Measurements from ENCODE around the gene TMEM207. TPM values are rescaled to one million over a fixed set of nuclear protein-coding genes. Genes with fewer than 3 reads are reported as not detected.

Gene TMEM207
- total and polyA plus RNA-seq, 2 of the 8 experiments (the other 6 are each of a cell fraction or from before 2014, with no cell fraction given): not detected

GRCh38 chr3:190495796-190496195 is 46.1 kb upstream of the TMEM207 start:
- Histone ChIP-seq H3K4me3 (ENCODE audit: extremely low read depth in 1 of 4, insufficient read depth in 2 of 4, low read depth in 3 of 4, low read length in 4 of 4) (no peak overlapping the region), H2BK20ac (ENCODE audit: low read length) (no peak overlapping the region), H4K5ac (ENCODE audit: insufficient read length, low read depth, low read length) (no peak overlapping the region), H3K79me1 (ENCODE audit: low read depth, low read length) (no peaks in the 10 kb centered on the region), H3K27ac (ENCODE audit: low read depth, low read length) (no peak overlapping the region), H2BK5ac (ENCODE audit: low read depth, low read length) (no peak overlapping the region), H2BK120ac (replicated peaks; ENCODE audit: low read depth, low read length) (no peak overlapping the region), H3K14ac (ENCODE audit: insufficient read length) (no peak overlapping the region), H3K18ac (ENCODE audit: extremely low read depth, low read length) (no peak overlapping the region), H3K4me1 (replicated peaks in 1 of 4; ENCODE audit: control insufficient read depth in 3 of 4, insufficient read depth in 4 of 4, low read length in 3 of 4) (no peaks in the 10 kb centered on the region), H3K4ac (replicated peaks; ENCODE audit: insufficient read length, low read depth, low read length) (no peak overlapping the region), H3K23me2 (ENCODE audit: low read depth, low read length) (no peaks in the 10 kb centered on the region; the same call in 1 of the 2 replicates), H3K9me3 (ENCODE audit: insufficient read depth in 2 of 2, low read depth in 1 of 2, low read length in 1 of 2) (no peaks in the 10 kb centered on the region), H4K91ac (replicated peaks; ENCODE audit: insufficient read length, low read length) (no peak overlapping the region), H4K8ac (ENCODE audit: extremely low read depth, insufficient read depth, low read length) (no peak overlapping the region), H2AK5ac (ENCODE audit: low read depth, low read length) (no peak overlapping the region), H2BK15ac (ENCODE audit: low read length) (no peak overlapping the region), H3K36me3 (ENCODE audit: control insufficient read depth in 2 of 4, insufficient read depth in 4 of 4, low read length in 3 of 4) (no peaks in the 10 kb centered on the region), H3K27me3 (replicated peaks in 1 of 4; ENCODE audit: control insufficient read depth in 3 of 4, extremely low read depth in 1 of 4, insufficient read depth in 3 of 4, low read length in 3 of 4) (no peaks in the 10 kb centered on the region), H3K79me2 (ENCODE audit: control insufficient read depth in 1 of 2, insufficient read depth in 2 of 2, low read length in 2 of 2) (no peaks in the 10 kb centered on the region), H4K20me1 (replicated peaks in 1 of 2; ENCODE audit: control insufficient read depth in 1 of 2, insufficient read depth in 2 of 2, low read length in 2 of 2) (no peaks in the 10 kb centered on the region), H3K4me2 (ENCODE audit: insufficient read depth in 1 of 2, low read depth in 2 of 2, low read length in 2 of 2) (no peak overlapping the region), H3K23ac (ENCODE audit: insufficient read length) (no peak overlapping the region), H2BK12ac (ENCODE audit: low read depth, low read length) (no peak overlapping the region), H3K9ac (replicated peaks in 1 of 4; ENCODE audit: extremely low read depth in 1 of 4, low read depth in 3 of 4, low read length in 3 of 4) (no peak overlapping the region), H2AFZ (ENCODE audit: low read length) (no peak overlapping the region), H3K56ac (replicated peaks; ENCODE audit: insufficient read length, low read depth, low read length) (no peak overlapping the region)
- DNase-seq (ENCODE audit: low read depth in 1 of 2, low spot score in 2 of 2) (no peak), FAIRE-seq (no peak)
- POLR2A ChIA-PET (ENCODE audit: partially characterized antibody): no interaction called here
- 85% methylated on average over 5 of the region's 5 CpGs; no CpG with 5 or more reads in 1 of the 2 experiments for WGBS, 2 experiments (ENCODE audit: extremely low coverage in 1 of 2, insufficient coverage in 1 of 2, insufficient read length in 1 of 2, insufficient replicate concordance in 2 of 2, low coverage in 1 of 2, low lambda C conversion rate in 2 of 2, missing lambda C conversion rate in 1 of 2)
- CTCF ChIA-PET (ENCODE audit: partially characterized antibody): interaction anchor here (1.2 kb wide), 1 partner anchor 19 kb away, joined by 3 read pairs; no protein-coding TSS in a partner anchor
- TF ChIP-seq SP2 (IDR thresholded peaks at IDR 0.05; ENCODE audit: low read length): no peak
- no peak for TF ChIP-seq SP1 (IDR thresholded peaks at IDR 0.05; ENCODE audit: low read depth, low read length)
- no peak for TF ChIP-seq SRF (IDR thresholded peaks at IDR 0.05; ENCODE audit: low read depth, low read length)
- no peak for TF ChIP-seq TAF7 (optimal IDR thresholded peaks at IDR 0.05; ENCODE audit: borderline replicate concordance, low read depth, low read length)
- no peak for TF ChIP-seq RFX5 (IDR thresholded peaks at IDR 0.05; ENCODE audit: borderline replicate concordance, low read depth, low read length)
- TF ChIP-seq SIRT6 (IDR thresholded peaks at IDR 0.05; ENCODE audit: low read length): no peak
- no peak for TF ChIP-seq TBP (IDR thresholded peaks at IDR 0.05; ENCODE audit: low read depth, low read length)
- TF ChIP-seq RBBP5 (IDR thresholded peaks at IDR 0.05; ENCODE audit: borderline replicate concordance, low read depth, low read length): no peak
- no peak for TF ChIP-seq POLR2A (IDR thresholded peaks at IDR 0.05; ENCODE audit: control extremely low read depth in 1 of 2, low read depth in 2 of 2, low read length in 2 of 2)
- TF ChIP-seq TEAD4 (IDR thresholded peaks at IDR 0.05; ENCODE audit: low read depth, low read length): no peak
- TF ChIP-seq CTBP2 (IDR thresholded peaks at IDR 0.05; ENCODE audit: borderline replicate concordance, insufficient read depth, insufficient read length, low read length): no peak
- no peak for TF ChIP-seq KDM4A (IDR thresholded peaks at IDR 0.05; ENCODE audit: low read depth, low read length, severe bottlenecking)

Data from H1 (cell line).